DOHH2 (cell line): ENCODE results near the gene PPP1R13B.

Experiments used
- H3F3A ChIP-seq: fragments of 200-600 bp; sonication (generic), shearing (Covaris generic); 2 replicates; pipeline ENCODE4 v1.6.0; 2016; ENCODE audit warnings: antibody characterized with exemption, mild to moderate bottlenecking; ENCODE audit not compliant: control insufficient read depth, insufficient read depth
- H3K27ac ChIP-seq: fragments of 200-600 bp; sonication (generic); 2 replicates; pipeline ENCODE4 v1.5.1; 2014; ENCODE audit warnings: low read depth, mild to moderate bottlenecking, low read length, moderate library complexity
- H3K27me3 ChIP-seq: fragments of 200-600 bp; sonication (generic); 2 replicates; pipeline ENCODE4 v1.6.1; 2014; ENCODE audit warnings: mild to moderate bottlenecking, low read length, mixed read lengths; ENCODE audit not compliant: control insufficient read depth
- H3K36me3 ChIP-seq: fragments of 200-600 bp; sonication (generic); 2 replicates; pipeline ENCODE4 v1.6.1; 2014; ENCODE audit warnings: mild to moderate bottlenecking, low read length, moderate library complexity, mixed read lengths; ENCODE audit not compliant: control insufficient read depth
- H3K4me1 ChIP-seq: fragments of 200-600 bp; sonication (generic); 2 replicates; pipeline ENCODE4 v1.6.1; 2014; ENCODE audit warnings: mild to moderate bottlenecking, low read length, mixed read lengths; ENCODE audit not compliant: control insufficient read depth
- H3K4me2 ChIP-seq: fragments of 200-600 bp; sonication (generic); 2 replicates; pipeline ENCODE4 v1.6.0; 2014; ENCODE audit warnings: mild to moderate bottlenecking, low read length, moderate library complexity
- H3K4me3 ChIP-seq: fragments of 200-600 bp; sonication (generic); 2 replicates; pipeline ENCODE4 v1.5.1; 2014; ENCODE audit warnings: mild to moderate bottlenecking, low read length, mixed read lengths
- H3K79me2 ChIP-seq: fragments of 200-600 bp; sonication (generic); 2 replicates; pipeline ENCODE4 v1.6.1; 2014; ENCODE audit warnings: mild to moderate bottlenecking, low read length, mixed read lengths; ENCODE audit not compliant: control insufficient read depth
- H3K9me2 ChIP-seq: fragments of 200-600 bp; sonication (generic); replicated peaks from 2 replicates; pipeline ENCODE4 v1.6.1; 2014; ENCODE audit warnings: mild to moderate bottlenecking, low read length, mixed read lengths; ENCODE audit not compliant: control insufficient read depth
- H3K9me3 ChIP-seq: fragments of 200-600 bp; sonication (generic); 2 replicates; pipeline ENCODE4 v1.6.1; 2014; ENCODE audit warnings: antibody characterized with exemption, low read length, mixed read lengths; ENCODE audit not compliant: control insufficient read depth, insufficient read depth
- H4K20me1 ChIP-seq: fragments of 200-600 bp; sonication (generic); 2 replicates; pipeline ENCODE4 v1.6.0; 2014; ENCODE audit warnings: low read depth, mild to moderate bottlenecking, antibody characterized with exemption, low read length, moderate library complexity; ENCODE audit not compliant: control insufficient read depth, insufficient read depth
- EZH2phosphoT487 ChIP-seq: fragments of 200-600 bp; sonication (generic); IDR thresholded peaks from 2 replicates; pipeline ENCODE4 v1.6.1; 2017; ENCODE audit warnings: borderline replicate concordance, mild to moderate bottlenecking, antibody characterized with exemption, low read length, moderate library complexity, mixed read lengths
- TF ChIP-seq, protein P1 (sequence below): fragments of 200-600 bp; sonication (generic); IDR thresholded peaks from one replicate; pipeline ENCODE4 v1.5.1; 2014; ENCODE audit warnings: antibody characterized with exemption, mild to moderate bottlenecking, low read depth, low read length; ENCODE audit not compliant: poor library complexity, severe bottlenecking

Gene PPP1R13B

GRCh38 chr14:103697603-103698379 lies 149.6 kb downstream of the PPP1R13B start:
- Histone ChIP-seq H3K4me2 (peak overlapping the region; percentile 69), H3K4me3 (peak overlapping the region; percentile 27; the same call in 1 of the 2 replicates), H3K27me3 (no peaks in the 10 kb centered on the region), H3F3A (peaks cover 22% of the 10 kb centered on the region), H3K79me2 (peaks cover 61% of the 10 kb centered on the region), H3K36me3 (peaks cover 87% of the 10 kb centered on the region), H3K9me3 (no peaks in the 10 kb centered on the region), H3K9me2 (no peaks in the 10 kb centered on the region), H3K27ac (peak overlapping the region; percentile 73), H4K20me1 (no peaks in the 10 kb centered on the region; the same call in 1 of the 2 replicates), H3K4me1 (peaks cover 99% of the 10 kb centered on the region)
- TF ChIP-seq EZH2phosphoT487 = no peak
- TF ChIP-seq, protein P1, sequence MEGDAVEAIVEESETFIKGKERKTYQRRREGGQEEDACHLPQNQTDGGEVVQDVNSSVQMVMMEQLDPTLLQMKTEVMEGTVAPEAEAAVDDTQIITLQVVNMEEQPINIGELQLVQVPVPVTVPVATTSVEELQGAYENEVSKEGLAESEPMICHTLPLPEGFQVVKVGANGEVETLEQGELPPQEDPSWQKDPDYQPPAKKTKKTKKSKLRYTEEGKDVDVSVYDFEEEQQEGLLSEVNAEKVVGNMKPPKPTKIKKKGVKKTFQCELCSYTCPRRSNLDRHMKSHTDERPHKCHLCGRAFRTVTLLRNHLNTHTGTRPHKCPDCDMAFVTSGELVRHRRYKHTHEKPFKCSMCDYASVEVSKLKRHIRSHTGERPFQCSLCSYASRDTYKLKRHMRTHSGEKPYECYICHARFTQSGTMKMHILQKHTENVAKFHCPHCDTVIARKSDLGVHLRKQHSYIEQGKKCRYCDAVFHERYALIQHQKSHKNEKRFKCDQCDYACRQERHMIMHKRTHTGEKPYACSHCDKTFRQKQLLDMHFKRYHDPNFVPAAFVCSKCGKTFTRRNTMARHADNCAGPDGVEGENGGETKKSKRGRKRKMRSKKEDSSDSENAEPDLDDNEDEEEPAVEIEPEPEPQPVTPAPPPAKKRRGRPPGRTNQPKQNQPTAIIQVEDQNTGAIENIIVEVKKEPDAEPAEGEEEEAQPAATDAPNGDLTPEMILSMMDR = no peak

- H3K4me2 ChIP-seq = peak overlapping the region; percentile 69
- peak overlapping the region; percentile 73 for H3K27ac ChIP-seq
- H3K9me3 ChIP-seq = no peaks in the 10 kb centered on the region
- peaks cover 66% of the 10 kb centered on the region for H3K79me2 ChIP-seq
- H3K36me3 ChIP-seq = peaks cover 87% of the 10 kb centered on the region
- peaks cover 28% of the 10 kb centered on the region for H3F3A ChIP-seq
- H3K27me3 ChIP-seq = no peaks in the 10 kb centered on the region
- H3K9me2 ChIP-seq = no peaks in the 10 kb centered on the region
- peak overlapping the region; percentile 27 for H3K4me3 ChIP-seq
- peaks cover 99% of the 10 kb centered on the region for H3K4me1 ChIP-seq
- no peaks in the 10 kb centered on the region; the same call in 1 of the 2 replicates for H4K20me1 ChIP-seq
- TF ChIP-seq EZH2phosphoT487 = no peak
- TF ChIP-seq, protein P1 = no peak
Observed at GRCh38 chr14:103697206-103697602, 150.2 kb downstream of the PPP1R13B start.

DNA sequence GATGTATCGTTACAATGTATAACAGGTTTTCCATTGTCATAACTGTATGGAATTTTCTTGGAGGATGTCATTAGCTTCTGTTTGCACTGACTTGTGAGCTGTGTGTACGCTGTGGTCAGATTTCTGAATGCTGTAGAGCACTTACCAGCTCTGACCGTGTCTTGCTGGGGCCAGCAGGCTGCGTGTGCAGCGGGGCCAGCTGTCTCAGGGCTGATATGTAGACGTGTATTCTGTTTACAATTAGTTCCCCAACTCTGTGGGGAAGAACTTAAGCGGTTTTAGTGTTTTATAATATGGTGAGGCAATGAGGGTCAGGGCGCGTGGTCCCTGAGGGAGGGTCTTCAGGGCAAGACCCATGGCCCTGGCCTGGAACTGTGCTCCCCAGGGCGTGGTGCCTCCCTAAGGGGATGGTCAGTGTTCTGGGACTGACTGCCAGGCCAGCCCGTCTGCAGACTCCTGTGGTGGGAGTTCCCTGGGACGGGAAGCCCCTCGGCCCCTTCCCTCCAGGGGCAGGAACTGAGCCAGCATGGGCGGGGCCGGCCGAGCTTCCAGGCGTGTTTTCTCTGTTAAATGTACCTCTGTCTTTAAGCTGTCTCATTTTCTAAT lies 150.8 kb downstream of the PPP1R13B start:
- Histone ChIP-seq H3K9me3 (no peaks in the 10 kb centered on the region), H3K79me2 (peaks cover 66% of the 10 kb centered on the region), H3K36me3 (peaks cover 86% of the 10 kb centered on the region), H3K9me2 (no peaks in the 10 kb centered on the region), H3F3A (peaks cover 29% of the 10 kb centered on the region), H3K4me3 (peak overlapping the region; percentile 52), H3K4me1 (peaks cover 98% of the 10 kb centered on the region), H4K20me1 (no peaks in the 10 kb centered on the region; the same call in 1 of the 2 replicates), H3K27ac (peak overlapping the region; percentile 73), H3K27me3 (no peaks in the 10 kb centered on the region), H3K4me2 (peak overlapping the region; percentile 69)
- TF ChIP-seq, protein P1 = no peak
- TF ChIP-seq EZH2phosphoT487 = no peak
